Stimulated activated CD4-positive, alpha-beta T cell treated with anti-CD3 and anti-CD28 coated beads, TNF-alpha, amount 100 ng/mL, for 4 hours (primary cell): ENCODE results near the gene VTI1A.

Experiments used
- DNase-seq, 3 experiments: peaks; one replicate each; pipeline ENCODE4 v3.0.0-alpha.2; 2020; ENCODE audit warnings: low read depth in 3 of 3

The VTI1A gene

GRCh38 chr10:112805701-112806100, 358.7 kb downstream of the VTI1A start:
- DNase-seq = no peak

- DNase-seq = no peak
These were observed 360.0 kb downstream of the VTI1A start for GRCh38 chr10:112807013-112807412.

GRCh38 chr10:112809736-112810135, 362.7 kb downstream of the VTI1A start:
- no peak for DNase-seq

GRCh38 chr10:112810711-112811151, 363.7 kb downstream of the VTI1A start:
- DNase-seq = no peak

- no peak for DNase-seq
These were observed 364.9 kb downstream of the VTI1A start for GRCh38 chr10:112811741-112812551.

GRCh38 chr10:112812586-112812985, 365.6 kb downstream of the VTI1A start:
- no peak for DNase-seq

GRCh38 chr10:112813866-112814591, 367.0 kb downstream of the VTI1A start:
- DNase-seq = no peak

GRCh38 chr10:112815269-112816032, 368.4 kb downstream of the VTI1A start:
- DNase-seq = no peak

- no peak for DNase-seq
These were observed 369.0 kb downstream of the VTI1A start for GRCh38 chr10:112816033-112816430.

- no peak for DNase-seq
These were observed 369.9 kb downstream of the VTI1A start for GRCh38 chr10:112816891-112817290.

GRCh38 chr10:112817981-112818777, 371.2 kb downstream of the VTI1A start:
- no peak for DNase-seq

GRCh38 chr10:112819231-112819630, 372.2 kb downstream of the VTI1A start:
- DNase-seq = no peak

GRCh38 chr10:112820320-112820719, 373.3 kb downstream of the VTI1A start:
- no peak for DNase-seq

GRCh38 chr10:112821038-112821437, 374.0 kb downstream of the VTI1A start:
- DNase-seq = no peak

- no peak for DNase-seq
These were observed 374.6 kb downstream of the VTI1A start for GRCh38 chr10:112821663-112822062.

- no peak for DNase-seq
These were observed 376.0 kb downstream of the VTI1A start for GRCh38 chr10:112823007-112823406.

- DNase-seq = no peak
These were observed 376.6 kb downstream of the VTI1A start for GRCh38 chr10:112823604-112824003.

GRCh38 chr10:112826018-112826697, 379.1 kb downstream of the VTI1A start:
- no peak for DNase-seq

- no peak for DNase-seq
These were observed 380.1 kb downstream of the VTI1A start for GRCh38 chr10:112827086-112827485.

GRCh38 chr10:112827951-112828350, 380.9 kb downstream of the VTI1A start:
- DNase-seq = no peak

GRCh38 chr10:112831859-112832258, 384.8 kb downstream of the VTI1A start:
- DNase-seq = no peak
